MM.1S (cell line): Measurements from ENCODE around the gene NTPCR.

Experiments
- DNase-seq: peaks from one replicate; pipeline ENCODE4 v3.0.0-alpha.2; 2015
- H2AFZ ChIP-seq: fragments of 300-600 bp; sonication (generic); 2 replicates; pipeline ENCODE4 v1.6.0; 2016; ENCODE audit warnings: antibody characterized with exemption, low read length
- H3F3A ChIP-seq: fragments of 300-600 bp; sonication (generic); 2 replicates; pipeline ENCODE4 v1.6.1; 2016; ENCODE audit warnings: mild to moderate bottlenecking, antibody characterized with exemption, low read length, moderate library complexity, mixed read lengths; ENCODE audit not compliant: insufficient read depth
- H3K27ac ChIP-seq: fragments of 300-600 bp; sonication (generic); 2 replicates; pipeline ENCODE4 v1.5.1; 2016; ENCODE audit warnings: mild to moderate bottlenecking, low read length
- H3K27me3 ChIP-seq: fragments of 300-600 bp; sonication (generic); replicated peaks from 2 replicates; pipeline ENCODE4 v1.6.0; 2016; ENCODE audit warnings: low read length; ENCODE audit not compliant: insufficient read depth
- H3K36me3 ChIP-seq: fragments of 300-600 bp; sonication (generic); replicated peaks from 2 replicates; pipeline ENCODE4 v1.6.1; 2016; ENCODE audit warnings: mild to moderate bottlenecking, low read length, mixed read lengths; ENCODE audit not compliant: insufficient read depth
- H3K4me1 ChIP-seq: fragments of 300-600 bp; sonication (generic); 2 replicates; pipeline ENCODE4 v1.6.1; 2016; ENCODE audit warnings: low read length, mixed read lengths
- H3K4me2 ChIP-seq: fragments of 300-600 bp; sonication (generic); 2 replicates; pipeline ENCODE4 v1.6.0; 2016; ENCODE audit warnings: low read depth, low read length
- H3K4me3 ChIP-seq: fragments of 300-600 bp; sonication (generic); 2 replicates; pipeline ENCODE4 v1.5.1; 2016; ENCODE audit warnings: low read length, mixed read lengths
- H3K79me2 ChIP-seq: fragments of 300-600 bp; sonication (generic); 2 replicates; pipeline ENCODE4 v1.6.1; 2016; ENCODE audit warnings: mixed run types, low read length, mixed read lengths
- H3K9ac ChIP-seq: fragments of 300-600 bp; sonication (generic); 2 replicates; pipeline ENCODE4 v1.6.1; 2016; ENCODE audit warnings: low read length, mixed read lengths
- H3K9me2 ChIP-seq: fragments of 300-600 bp; sonication (generic); replicated peaks from 2 replicates; pipeline ENCODE4 v1.6.1; 2016; ENCODE audit warnings: mild to moderate bottlenecking, low read length, mixed read lengths; ENCODE audit not compliant: insufficient read depth
- H3K9me3 ChIP-seq: fragments of 300-600 bp; sonication (generic); replicated peaks from 2 replicates; pipeline ENCODE4 v1.6.1; 2016; ENCODE audit warnings: mild to moderate bottlenecking, low read length, mixed read lengths; ENCODE audit not compliant: insufficient read depth
- H4K20me1 ChIP-seq: fragments of 300-600 bp; sonication (generic); 2 replicates; pipeline ENCODE4 v1.6.1; 2016; ENCODE audit warnings: mild to moderate bottlenecking, low read length, moderate library complexity, mixed read lengths; ENCODE audit not compliant: insufficient read depth
- CTCF ChIP-seq: fragments of 300-600 bp; sonication (generic); IDR thresholded peaks from 2 replicates; pipeline ENCODE4 v1.5.1; 2016; ENCODE audit warnings: antibody characterized with exemption, low read length, mixed read lengths
- EZH2 ChIP-seq: fragments of 300-600 bp; sonication (generic); optimal IDR thresholded peaks from 2 replicates; pipeline ENCODE3; 2017; ENCODE audit warnings: low read depth, mild to moderate bottlenecking, antibody characterized with exemption, low read length, mixed read lengths
- EZH2phosphoT487 ChIP-seq: fragments of 300-600 bp; sonication (generic); IDR thresholded peaks from 2 replicates; pipeline ENCODE4 v1.6.1; 2018; ENCODE audit warnings: antibody characterized with exemption, low read length

Gene NTPCR

GRCh38 chr1:232950197-232951176, at the start of gene NTPCR:
Gene NTPCR (plus strand): TSS chr1:232950611. CDS start chr1:232950711, 100 bp downstream.
- TF ChIP-seq EZH2phosphoT487 (no peak), EZH2 (no peak), CTCF (no peak)
- H3K27ac ChIP-seq = peak within 1 kb of the TSS; percentile 10; the same call in 1 of the 2 replicates
- no peaks in the 10 kb centered on the region for H3F3A ChIP-seq
- H4K20me1 ChIP-seq = no peaks in the 10 kb centered on the region
- H3K27me3 ChIP-seq = no peaks in the 10 kb centered on the region
- H3K4me3 ChIP-seq = peak within 1 kb of the TSS; percentile 83
- H3K9me2 ChIP-seq = no peaks in the 10 kb centered on the region
- H3K4me2 ChIP-seq = peak within 1 kb of the TSS; percentile 79
- peak within 1 kb of the TSS; percentile 69 for H3K9ac ChIP-seq
- H3K4me1 ChIP-seq = peaks cover 6% of the 10 kb centered on the region; the same call in 1 of the 2 replicates
- no peaks in the 10 kb centered on the region for H3K36me3 ChIP-seq
- no peaks in the 10 kb centered on the region for H3K9me3 ChIP-seq
- H3K79me2 ChIP-seq = no peaks in the 10 kb centered on the region
- peak within 1 kb of the TSS; percentile 99 for H2AFZ ChIP-seq
- peak; percentile 98 for DNase-seq

- Histone ChIP-seq H3K36me3 (no peaks in the 10 kb centered on the region), H3K27me3 (peaks cover 19% of the 10 kb centered on the region), H3K4me1 (peaks cover 16% of the 10 kb centered on the region), H2AFZ (no peak overlapping the region), H3K79me2 (no peaks in the 10 kb centered on the region), H3F3A (peaks cover 9% of the 10 kb centered on the region), H3K9me2 (no peaks in the 10 kb centered on the region), H3K27ac (no peak overlapping the region), H4K20me1 (no peaks in the 10 kb centered on the region), H3K9ac (no peak overlapping the region), H3K4me3 (no peak overlapping the region), H3K9me3 (no peaks in the 10 kb centered on the region), H3K4me2 (peak overlapping the region; percentile 7; the same call in 1 of the 2 replicates)
- DNase-seq = no peak
- TF ChIP-seq CTCF (no peak), EZH2 (no peak), EZH2phosphoT487 (no peak)
These were observed 49.6 kb upstream of the NTPCR start for GRCh38 chr1:232900818-232901217.

- no peaks in the 10 kb centered on the region for H3K9me3 ChIP-seq
- peaks cover 9% of the 10 kb centered on the region for H3F3A ChIP-seq
- no peak overlapping the region for H2AFZ ChIP-seq
- peaks cover 16% of the 10 kb centered on the region for H3K4me1 ChIP-seq
- peak; percentile 84 for DNase-seq
- no peak overlapping the region for H3K4me3 ChIP-seq
- H4K20me1 ChIP-seq = no peaks in the 10 kb centered on the region
- H3K4me2 ChIP-seq = peak overlapping the region; percentile 7; the same call in 1 of the 2 replicates
- no peak overlapping the region for H3K27ac ChIP-seq
- H3K9ac ChIP-seq = no peak overlapping the region
- no peaks in the 10 kb centered on the region for H3K9me2 ChIP-seq
- TF ChIP-seq EZH2 (no peak), CTCF (no peak), EZH2phosphoT487 (no peak)
- H3K27me3 ChIP-seq = peaks cover 19% of the 10 kb centered on the region
- no peaks in the 10 kb centered on the region for H3K79me2 ChIP-seq
- H3K36me3 ChIP-seq = no peaks in the 10 kb centered on the region
These were observed 49.2 kb upstream of the NTPCR start for GRCh38 chr1:232901255-232901654.
